DMS153 treated with DMSO at 0.1 percent for 48 hours (cell line): ENCODE results near the gene NEK9.

Source experiments
- DNase-seq: peaks from one replicate; lab custom pipeline; 2025; ENCODE audit not compliant: unreplicated experiment; lab: John Stamatoyannopoulos, UW

Gene NEK9

DNA sequence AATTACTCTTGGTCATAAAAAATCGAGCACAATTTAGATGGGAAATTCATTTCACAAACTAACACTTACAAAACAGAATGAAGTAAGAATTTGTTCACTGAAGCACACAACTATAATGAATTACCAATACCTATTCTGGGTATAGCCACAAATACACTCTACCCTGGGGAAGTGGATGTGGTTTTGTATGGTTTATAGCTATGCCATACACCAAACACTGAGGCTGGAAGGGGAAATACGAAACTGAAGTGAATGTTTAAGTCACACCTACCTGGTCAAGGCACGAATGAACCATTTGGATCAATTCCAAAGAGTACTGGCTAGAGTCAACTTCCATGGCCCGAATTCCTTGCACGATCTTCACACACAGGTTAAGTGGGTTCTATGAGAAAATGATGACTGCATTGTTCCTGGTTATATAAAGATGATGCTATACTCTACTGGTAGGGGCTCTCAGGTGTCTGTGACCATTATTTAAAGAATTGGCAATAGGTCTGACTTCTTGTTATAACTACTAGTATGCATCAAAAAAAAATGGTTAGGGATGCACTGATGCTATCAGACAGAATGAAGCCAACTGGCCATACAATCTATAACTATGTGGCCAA lies 12.8 kb downstream of the NEK9 start:
- DNase-seq = no peak

DNA sequence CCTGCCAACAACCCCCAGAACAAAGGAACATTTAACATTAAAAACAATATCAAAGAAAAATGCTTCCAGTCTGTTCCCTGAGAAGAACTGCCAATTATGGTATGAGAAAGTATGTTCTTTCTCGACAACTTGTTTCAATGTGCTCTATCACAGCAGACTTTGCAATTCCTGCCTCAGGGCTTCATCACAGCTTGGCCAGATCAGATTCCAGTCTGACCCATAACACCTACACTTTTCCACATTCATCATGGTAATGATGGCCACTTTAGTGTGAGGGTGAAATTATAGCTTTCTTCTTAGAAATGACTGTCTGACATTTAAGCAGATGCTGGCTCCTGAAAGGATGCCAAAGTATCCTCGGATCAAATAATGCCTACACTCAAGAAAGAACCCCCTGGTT lies 17.0 kb downstream of the NEK9 start:
- DNase-seq = no peak

DNA sequence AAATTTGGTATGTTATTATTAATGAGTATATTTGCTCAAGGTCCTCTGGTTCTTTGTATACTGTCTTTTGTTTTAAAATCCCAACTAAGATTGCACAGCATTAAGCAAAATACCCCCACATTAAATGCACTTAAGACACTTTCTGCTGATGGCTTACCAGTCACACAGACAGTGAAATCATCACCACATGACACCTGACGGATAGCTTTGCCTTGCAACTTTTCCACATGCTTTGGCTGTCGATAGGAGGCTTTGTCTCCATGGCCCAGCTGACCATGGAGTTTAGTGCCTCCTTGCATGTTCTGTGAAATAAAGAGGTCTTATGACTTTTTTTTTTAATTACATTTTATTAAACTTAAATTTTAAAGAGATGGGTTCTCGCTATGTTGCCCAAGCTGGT lies 19.7 kb downstream of the NEK9 start:
- no peak for DNase-seq

DNA sequence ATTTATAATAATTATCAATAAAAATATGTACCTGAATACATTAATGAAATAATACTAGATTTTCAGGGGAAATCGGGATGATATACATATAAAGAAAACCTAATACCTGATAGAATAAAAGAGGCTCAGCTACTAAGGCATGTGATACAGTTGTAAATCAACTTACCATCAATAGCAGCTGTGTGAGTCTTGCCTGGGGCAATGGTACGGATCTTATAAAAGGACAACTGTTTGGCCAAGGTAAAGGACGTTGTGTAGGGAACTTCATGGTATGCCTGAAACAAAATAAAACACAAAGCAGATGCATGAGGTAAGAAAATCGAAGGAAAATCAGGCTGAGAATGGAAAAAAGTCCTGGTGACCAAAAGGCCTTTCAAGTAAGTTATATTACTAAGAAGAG lies 25.4 kb downstream of the NEK9 start:
- no peak for DNase-seq

DNA sequence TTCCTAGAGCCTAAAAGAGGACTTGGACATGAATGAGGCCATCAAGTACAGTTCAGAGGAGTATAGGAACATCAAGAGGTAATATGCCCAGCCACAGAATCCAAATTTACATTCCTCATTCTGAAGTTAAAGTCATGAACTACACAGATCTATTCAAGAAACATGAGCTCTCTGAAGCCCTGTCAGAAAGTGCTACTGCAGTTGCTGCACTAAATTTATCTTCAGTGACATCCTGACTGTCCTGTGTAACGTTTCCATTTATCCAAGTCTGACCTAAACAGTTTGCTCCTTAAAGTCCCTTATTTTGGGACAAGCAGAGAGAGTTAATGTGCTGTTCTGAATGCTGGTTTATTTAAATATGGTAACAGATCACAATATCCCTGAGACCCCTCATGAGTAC lies 28.2 kb downstream of the NEK9 start:
- DNase-seq = no peak

DNA sequence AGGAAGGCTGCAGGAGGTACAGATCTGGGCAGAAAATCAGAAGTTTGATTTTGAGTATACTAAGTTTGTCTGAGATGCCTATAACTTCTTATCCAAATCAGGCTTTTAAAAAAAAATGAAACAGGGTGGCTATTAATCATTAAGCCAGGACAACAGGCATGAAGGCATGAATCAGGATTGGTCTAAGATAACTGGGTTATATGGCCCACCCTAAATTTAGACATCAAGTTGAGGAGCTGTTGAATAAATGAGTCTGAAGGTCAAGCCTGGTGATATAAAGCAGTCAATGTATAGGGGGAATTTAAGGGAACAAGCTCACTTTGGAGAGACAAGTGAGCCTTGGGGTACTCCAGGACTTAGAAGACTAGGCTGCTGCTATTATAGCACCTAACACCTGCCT lies 28.6 kb downstream of the NEK9 start:
- DNase-seq = no peak

DNA sequence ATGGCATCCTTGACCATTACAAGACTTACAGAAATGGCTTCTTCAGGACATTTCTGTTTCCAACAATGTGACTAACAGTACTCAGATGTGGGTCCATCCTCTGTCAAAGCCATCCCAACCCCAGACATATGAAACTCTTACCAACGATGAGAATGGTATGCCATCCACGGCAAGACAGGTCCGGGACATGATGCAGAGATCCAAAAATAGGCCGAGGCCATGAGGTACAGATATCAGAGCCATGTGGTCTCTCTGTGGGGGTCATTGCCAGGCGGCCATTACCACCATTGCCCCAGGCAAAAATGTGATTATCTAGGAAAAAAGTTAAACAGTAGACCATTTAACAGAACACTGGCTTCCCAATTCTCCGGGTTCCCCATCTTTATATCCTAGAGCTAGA lies 29.9 kb downstream of the NEK9 start:
- no peak for DNase-seq

DNA sequence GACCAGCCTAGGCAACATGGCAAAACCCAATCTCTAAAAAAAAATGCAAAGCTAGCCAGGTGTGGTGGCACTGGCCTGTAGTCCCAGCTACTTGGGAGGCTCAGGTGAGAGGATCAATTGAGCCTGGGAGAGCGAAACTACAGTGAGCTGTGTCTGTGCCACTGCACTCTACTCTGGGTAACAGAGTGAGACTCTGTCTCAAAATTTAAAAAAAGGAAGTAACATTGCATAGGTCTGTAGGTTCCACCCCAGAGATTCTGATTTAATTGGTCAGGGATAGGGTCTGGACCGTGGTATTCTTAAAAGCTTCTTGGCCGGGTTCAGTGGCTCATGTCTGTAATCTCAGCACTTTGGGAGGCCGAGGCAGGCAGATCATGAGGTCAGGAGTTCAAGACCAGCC lies 31.2 kb downstream of the NEK9 start:
- DNase-seq = no peak

DNA sequence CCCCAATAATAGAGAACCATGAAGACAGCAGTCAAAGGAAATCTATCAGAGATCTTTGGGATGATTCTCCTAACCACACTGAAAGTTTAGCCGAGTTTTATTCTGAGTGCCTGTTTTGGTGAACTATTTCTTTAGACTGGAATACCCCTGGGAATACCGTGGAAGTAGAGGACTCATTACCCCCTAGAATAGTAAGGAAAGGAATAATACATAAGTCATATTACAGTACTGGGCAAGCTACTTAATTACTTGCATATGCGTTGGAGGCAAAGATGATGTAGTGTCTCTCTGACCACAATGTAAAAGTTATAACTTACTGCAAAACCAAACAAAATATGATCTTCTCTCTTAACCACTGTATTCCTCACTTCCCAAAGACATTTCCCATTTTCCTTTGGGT lies 32.0 kb downstream of the NEK9 start:
- no peak for DNase-seq

DNA sequence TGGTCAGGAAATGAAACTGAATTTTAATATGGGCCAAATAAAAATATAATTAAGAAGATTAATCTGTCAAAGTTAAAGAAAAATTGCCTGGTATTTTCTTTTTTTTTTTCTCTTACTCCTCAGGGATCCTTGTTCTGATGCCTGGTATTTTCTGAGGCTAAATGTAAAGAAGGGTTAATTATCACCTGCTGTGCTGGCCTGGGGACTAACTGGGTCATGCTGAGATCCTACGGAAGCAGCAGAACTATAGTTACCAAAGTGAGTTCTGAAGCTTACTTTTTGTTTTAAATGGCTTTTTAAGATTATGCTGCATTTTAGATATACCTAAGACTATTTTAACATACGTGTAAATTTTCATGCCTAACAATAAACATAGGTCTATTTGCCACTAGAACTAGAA lies 34.1 kb downstream of the NEK9 start:
- no peak for DNase-seq

DNA sequence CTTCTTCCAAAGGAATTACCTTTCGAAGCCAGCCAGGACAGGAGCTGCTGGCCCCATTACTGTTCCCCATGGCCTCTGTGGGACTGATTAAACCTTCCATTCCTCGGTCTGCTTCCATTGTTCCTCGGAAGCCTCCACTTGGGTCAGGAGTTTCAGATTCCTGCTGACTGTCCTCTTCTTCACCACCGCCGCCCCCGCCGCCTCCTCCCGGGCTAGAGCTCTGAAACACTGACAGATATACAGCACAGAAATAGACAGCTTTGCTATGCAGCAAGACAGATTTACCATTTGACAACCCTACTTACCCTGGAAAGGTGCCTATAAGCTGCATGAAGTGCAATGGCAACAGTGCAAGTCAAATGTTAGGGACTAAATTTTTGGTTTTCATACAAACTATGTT lies 35.6 kb downstream of the NEK9 start:
- no peak for DNase-seq

DNA sequence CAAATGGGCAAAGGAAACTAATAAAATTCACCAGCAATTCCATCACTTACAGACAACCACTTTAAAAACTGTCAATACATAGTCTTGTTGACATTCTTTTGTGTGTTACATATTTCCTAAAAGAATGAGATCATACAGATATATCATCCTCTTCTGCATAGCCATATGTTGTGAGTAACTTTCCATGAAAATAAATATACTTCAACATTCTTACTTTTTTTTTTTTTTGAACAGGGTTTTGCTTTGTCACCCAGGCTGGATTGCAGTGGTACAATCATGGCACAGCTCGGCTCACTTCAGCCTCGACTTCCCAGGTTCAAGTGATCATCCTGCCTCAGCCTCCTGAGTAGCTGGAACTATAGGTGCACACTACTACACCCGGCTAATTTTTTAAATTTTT lies 36.5 kb downstream of the NEK9 start:
- no peak for DNase-seq

DNA sequence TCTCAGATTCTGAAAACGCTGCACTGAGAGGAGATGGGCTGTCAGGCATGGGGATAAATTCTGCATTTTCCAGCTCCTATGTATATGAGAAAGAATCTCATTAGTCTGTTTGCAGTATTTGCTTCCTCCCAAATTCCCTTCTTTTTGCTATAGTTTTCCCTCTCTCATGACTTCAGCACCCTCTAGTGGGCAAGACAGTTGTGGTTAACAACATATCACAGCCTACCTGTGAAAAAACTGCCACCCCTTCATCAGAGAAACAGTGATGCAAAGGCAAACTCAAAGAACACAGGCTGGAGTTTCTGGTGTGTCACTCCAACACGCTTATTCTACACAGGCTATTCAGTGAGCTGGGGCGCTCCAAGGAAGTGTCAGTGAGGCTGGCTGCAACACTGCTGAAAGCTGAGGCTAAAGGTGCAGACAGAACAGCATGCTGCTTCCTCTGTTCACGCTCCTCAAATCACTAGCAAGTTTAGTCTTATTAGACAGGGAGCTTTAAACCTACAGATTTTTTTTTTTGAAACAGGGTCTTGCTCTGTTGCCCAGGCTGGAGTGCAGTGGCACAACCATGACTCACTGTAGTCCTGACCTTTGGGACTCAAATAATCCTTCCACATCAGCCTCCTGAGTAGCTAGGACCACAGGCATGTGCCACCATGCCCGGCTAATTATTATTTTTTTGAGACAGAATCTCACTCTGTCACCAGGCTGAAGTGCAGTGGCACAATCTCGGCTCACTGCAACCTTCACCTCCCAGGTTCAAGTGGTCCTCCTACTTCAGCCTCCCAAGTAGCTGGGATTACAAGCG lies 38.1 kb downstream of the NEK9 start:
- DNase-seq = peak; percentile 24

DNA sequence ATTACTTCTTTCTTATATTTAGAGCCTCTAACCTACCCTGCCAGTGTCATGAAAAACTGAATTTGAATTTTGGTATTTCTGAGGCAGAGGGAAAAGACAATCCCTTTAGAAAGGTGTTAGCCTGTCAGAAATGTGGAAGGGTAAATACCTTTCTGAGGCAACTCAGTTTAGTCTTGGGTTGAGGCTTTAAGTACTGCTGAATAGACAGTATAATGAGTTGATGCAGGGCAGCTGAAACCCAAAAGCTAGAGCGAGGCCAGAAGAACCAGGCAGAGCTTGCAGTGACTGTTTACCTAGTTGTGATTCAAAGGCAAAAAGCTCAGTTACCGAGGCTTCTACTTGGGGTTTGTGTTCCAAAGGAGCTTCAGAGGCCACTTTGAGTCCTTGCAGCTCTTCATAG lies 38.7 kb downstream of the NEK9 start:
- no peak for DNase-seq

DNA sequence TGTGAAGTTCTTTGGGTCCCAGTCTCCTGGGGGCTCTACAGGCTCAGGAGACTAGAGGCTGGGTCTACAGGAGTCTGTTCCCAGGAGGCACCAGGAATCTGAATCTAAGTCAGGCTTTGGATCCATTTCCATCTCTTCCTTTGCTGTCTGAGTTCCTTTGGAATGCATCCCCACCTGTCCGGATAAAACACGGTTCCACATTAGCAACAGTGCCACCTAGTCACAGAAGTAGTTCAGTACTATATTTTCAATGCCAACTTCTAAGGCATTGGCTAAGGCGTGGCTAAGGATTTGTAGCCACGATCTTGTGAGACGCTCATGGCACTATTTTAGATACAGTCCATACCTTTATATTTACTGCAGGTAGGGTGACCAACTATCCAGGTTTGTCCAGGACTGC lies 42.3 kb downstream of the NEK9 start:
- DNase-seq = no peak

DNA sequence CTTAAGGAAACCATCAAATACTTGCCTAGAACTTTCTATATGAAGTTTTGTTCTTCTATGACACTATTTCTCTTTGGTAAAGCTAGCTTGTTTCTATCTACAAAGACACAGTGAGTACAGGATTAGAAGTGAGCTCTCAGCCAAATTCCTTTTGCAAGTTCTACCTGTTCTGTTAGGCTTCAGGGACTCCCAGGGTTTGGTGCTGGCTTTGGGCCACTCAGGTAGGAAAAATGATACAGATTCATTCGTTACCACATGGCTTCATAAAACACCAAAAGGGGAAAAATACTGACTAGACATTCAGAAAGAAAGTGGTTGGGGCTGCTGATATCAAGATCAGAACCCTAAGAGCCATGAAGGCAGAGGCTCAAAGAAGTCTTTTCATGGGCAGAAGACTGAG lies 43.6 kb downstream of the NEK9 start:
- no peak for DNase-seq

DNA sequence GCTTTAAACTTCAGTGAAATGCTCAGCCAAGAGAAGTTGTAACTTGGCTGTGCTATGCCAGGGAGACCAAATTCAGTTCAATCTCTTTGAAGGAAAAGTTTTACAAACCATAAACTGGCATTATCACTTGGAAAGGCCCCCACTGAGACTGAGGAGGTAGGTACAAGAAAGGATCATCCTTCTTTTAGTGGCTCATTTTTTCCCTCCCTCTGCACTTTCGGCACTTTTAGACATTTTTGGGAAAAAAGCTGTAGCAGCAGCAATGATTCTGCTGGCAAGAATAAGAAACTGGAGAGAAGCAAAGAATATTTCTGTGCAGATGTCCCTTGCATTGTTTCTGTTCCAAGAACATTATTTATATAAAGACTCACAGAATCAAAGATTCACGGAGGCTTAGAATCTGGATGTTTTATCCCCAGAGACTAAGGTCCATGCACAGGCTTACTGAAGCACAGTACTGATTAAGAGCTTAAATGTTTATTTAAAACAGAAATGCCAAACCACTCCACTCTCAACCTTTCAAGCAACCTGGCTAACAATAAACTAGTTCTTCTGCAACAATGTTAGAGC lies 45.1 kb downstream of the NEK9 start:
- DNase-seq = no peak

DNA sequence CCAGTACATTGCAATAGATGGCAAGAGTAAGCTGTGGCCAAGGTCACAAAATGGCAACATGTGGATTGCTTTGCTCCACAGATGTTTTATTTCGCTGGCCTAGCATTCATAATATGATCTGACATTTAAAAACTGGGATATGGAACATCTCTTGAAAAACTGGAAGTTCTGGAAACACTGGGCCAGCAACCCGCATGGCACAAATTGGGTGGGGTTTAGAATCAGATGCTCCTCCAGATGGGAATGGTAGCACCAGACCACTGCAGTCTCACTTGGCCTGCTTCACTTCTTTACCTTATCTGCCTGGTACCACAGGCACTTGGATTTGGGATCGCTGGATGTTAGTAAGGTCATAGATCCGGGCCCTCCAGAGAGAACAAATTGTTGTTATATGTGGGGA lies 47.3 kb downstream of the NEK9 start:
- DNase-seq = no peak

DNA sequence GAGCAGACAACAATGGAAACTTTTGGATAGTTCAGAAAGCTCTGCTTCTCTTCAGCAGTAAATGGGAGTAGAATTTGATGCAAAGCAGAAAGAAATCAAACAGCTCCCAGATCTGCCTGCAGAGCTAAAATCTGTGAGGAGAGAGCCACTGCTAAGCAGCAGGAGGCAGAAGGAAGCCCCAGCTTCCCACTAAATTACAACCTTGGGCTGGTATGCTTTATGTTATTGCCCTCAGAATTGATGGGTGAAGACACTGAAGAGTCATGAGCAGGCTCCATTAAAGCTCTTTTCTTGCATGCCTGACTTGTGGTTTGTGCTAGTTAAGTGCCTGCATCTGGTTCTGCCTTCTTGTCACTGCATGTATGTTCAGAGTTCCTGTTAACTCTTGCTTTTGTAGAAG lies 49.1 kb downstream of the NEK9 start:
- DNase-seq = no peak

DNA sequence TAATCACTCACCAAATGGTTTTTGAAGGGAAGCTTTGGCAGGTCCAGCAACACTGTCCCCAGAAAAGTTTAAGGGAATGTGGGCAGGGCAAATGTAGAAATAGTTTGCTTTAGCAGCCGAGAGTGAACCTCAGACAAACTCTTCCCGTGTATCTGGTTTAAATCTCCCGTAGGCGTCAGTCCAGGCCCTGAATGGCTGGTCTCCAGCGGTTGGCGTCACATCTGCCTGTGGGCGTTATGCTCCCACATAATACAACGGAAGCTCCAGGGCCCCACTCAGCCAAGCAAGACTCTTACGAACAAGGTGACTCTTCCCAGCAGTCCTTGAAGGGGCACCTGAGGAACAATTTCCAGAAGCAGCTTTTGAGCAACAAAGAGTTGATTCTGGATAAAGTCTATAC lies 56.5 kb downstream of the NEK9 start:
- no peak for DNase-seq

DNA sequence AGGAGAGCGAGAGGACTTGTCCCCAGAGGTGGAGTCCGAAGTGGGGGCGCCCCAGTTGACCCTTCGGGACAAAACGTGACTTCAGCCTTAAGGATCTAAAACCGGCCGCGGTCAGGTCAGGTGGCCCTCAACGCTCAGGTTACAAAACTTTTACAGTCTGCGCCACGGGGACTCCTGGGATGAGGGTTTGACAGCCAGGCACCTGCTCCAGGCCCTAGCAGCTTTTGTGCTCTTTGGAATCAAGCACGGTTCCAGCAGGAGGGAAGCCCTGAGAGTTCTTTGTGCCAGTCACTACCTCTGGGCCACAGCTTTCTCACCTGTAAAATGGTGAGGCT lies 57.1 kb downstream of the NEK9 start:
- DNase-seq = no peak

DNA sequence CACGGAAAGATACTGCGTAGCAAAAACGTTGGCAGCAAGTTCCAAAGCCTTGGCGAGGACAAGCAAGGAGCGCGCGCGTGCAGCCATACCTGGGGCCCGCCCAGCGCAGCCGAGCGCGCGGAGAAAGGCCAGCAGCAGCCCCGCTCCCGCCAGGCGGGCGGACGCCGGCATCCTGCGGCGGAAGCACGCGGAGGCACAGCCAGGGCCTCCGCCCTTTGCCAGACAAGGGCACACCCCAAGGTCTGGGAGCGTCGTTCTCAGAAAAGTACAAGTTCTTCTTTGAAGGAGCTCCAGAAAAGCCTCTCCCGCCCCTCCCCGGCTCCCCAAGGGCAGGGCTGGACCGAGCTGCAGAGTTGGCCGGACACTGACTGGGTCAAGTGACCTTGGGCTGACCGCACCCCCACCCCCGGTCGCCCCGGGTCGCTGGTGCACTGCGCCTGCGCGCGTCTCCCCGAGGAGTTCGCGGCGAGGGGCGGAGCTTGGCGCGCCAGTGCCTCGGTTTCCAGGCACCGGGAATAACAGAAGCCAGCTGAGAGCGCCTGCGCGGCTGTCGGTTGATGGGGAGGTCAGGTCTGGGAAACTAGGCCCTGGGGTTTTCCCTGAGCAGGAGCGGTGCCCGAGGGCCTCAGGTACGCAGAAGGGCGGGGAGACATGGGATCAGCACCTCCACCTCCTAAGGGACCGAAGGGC lies 57.6 kb downstream of the NEK9 start, which contains the start of gene ZC2HC1C:
ZC2HC1C (plus strand) TSS at position 521 of the 690 bp plus-strand sequence. CDS start 933 bp downstream, outside the sequence.
- peak; percentile 92 for DNase-seq
